Progenitor cell of endocrine pancreas (in vitro differentiated cells): Measurements from ENCODE around the gene WNT3. TPM values are rescaled to one million over a fixed set of nuclear protein-coding genes. Genes with fewer than 3 reads are reported as not detected.
"Not testable (repeated sequence)": the region's sequence is repeated elsewhere in the genome, so short reads cannot be mapped to it uniquely, and the experiment has no call there.

Experiments
- DNase-seq: peaks from one replicate; pipeline ENCODE4 v3.0.0; 2021; ENCODE audit warnings: low spot score; ENCODE audit not compliant: unreplicated experiment
- H3K27ac Mint-ChIP-seq: 2 replicates; pipeline ENCODE4 v1.8.0; 2021; ENCODE audit warnings: mild to moderate bottlenecking, moderate library complexity, mixed read lengths
- H3K27me3 Mint-ChIP-seq: 2 replicates; pipeline ENCODE4 v1.8.0; 2021; ENCODE audit warnings: mixed read lengths
- H3K36me3 Mint-ChIP-seq: 2 replicates; pipeline ENCODE4 v1.8.0; 2022; ENCODE audit warnings: mixed read lengths; ENCODE audit not compliant: insufficient read depth
- H3K4me1 Mint-ChIP-seq: 2 replicates; pipeline ENCODE4 v1.8.0; 2021; ENCODE audit warnings: low read depth, mixed read lengths
- H3K4me3 Mint-ChIP-seq: 2 replicates; pipeline ENCODE4 v1.8.0; 2021; ENCODE audit warnings: low read depth, mild to moderate bottlenecking, moderate library complexity, mixed read lengths
- H3K9me3 Mint-ChIP-seq: 2 replicates; pipeline ENCODE4 v1.8.0; 2021; ENCODE audit warnings: low read depth, mixed read lengths
- total RNA-seq: library from RNA; stranded (reverse); gene quantifications from 2 replicates; pipeline ENCODE4 v1.2.1, GENCODE V29; 2021
- TF ChIP-seq, protein P1 (sequence below): fragments of 200-600 bp; sonication (generic); IDR thresholded peaks from one replicate; pipeline ENCODE4 v1.5.0; 2021; ENCODE audit warnings: antibody characterized with exemption, mild to moderate bottlenecking; ENCODE audit not compliant: unreplicated experiment

WNT3 gene
- total RNA-seq, 1 donor from 2014 or later, result 7.2 TPM

DNA sequence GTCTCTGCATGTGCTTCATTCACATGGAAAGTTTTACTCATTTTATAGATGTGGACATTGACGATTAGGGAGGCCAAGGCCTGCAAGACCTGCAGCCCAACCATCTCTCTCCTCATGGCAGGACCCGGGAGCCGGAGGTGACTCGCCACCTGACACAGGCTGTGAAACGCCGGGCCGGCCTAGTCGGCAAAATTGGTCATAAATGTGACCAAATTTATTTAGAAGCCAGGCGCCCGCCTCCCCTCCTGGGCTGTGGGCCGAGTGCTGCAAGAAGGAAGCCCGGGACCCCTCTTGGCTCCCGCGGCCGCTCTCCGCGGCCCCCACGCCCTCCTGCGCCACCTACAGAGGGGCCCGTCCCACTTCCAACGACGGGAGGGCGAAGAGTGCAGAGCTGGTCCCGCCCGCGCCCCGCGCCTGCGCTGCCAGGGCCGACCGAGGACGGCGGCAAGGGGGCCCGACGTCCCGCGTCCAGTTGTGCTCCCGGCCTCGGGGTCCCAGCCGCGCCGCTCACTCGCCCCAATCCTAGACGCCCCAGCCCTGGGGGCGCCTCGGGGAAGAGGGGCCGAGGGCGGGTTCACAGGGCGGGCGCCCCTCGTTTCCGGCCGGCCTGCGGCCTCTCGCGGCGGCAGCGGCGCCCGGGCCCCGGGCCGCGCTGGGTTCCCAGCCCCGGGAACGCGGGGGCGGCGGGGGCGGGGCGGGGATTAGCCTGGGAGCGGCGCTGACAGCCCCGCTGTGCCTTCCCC is 47.5 kb downstream of the WNT3 start:
- peak overlapping the region; percentile 74 for H3K4me3 Mint-ChIP-seq
- peaks cover 2% of the 10 kb centered on the region for H3K36me3 Mint-ChIP-seq
- peak; percentile 42 for DNase-seq
- H3K27ac Mint-ChIP-seq, result peak overlapping the region; percentile 73
- no peaks in the 10 kb centered on the region for H3K9me3 Mint-ChIP-seq
- peaks cover 9% of the 10 kb centered on the region for H3K27me3 Mint-ChIP-seq
- TF ChIP-seq, protein P1, sequence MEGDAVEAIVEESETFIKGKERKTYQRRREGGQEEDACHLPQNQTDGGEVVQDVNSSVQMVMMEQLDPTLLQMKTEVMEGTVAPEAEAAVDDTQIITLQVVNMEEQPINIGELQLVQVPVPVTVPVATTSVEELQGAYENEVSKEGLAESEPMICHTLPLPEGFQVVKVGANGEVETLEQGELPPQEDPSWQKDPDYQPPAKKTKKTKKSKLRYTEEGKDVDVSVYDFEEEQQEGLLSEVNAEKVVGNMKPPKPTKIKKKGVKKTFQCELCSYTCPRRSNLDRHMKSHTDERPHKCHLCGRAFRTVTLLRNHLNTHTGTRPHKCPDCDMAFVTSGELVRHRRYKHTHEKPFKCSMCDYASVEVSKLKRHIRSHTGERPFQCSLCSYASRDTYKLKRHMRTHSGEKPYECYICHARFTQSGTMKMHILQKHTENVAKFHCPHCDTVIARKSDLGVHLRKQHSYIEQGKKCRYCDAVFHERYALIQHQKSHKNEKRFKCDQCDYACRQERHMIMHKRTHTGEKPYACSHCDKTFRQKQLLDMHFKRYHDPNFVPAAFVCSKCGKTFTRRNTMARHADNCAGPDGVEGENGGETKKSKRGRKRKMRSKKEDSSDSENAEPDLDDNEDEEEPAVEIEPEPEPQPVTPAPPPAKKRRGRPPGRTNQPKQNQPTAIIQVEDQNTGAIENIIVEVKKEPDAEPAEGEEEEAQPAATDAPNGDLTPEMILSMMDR, result peak; percentile 34
- peaks cover 10% of the 10 kb centered on the region for H3K4me1 Mint-ChIP-seq

DNA sequence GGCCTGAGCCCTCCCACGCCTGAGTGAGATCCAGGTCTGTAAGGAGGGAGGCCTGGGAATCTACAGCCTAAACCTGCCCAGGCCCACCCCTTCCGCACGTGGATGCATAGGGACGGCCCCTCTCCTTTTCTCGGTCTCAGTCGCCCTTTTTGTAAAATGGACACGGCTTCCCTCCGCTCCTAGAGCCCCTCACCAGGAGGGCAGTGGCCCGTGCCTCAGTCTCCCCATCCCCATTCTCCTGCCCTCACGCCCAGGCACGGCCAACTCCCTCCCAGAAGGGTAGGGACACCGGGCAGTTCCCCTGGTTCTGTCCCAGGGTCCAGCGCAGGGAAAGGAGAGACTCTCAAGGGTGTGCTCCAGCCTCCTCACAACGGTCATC is 48.1 kb downstream of the WNT3 start:
- peaks cover 9% of the 10 kb centered on the region for H3K27me3 Mint-ChIP-seq
- no peaks in the 10 kb centered on the region for H3K9me3 Mint-ChIP-seq
- no peak for DNase-seq
- TF ChIP-seq, protein P1, result no peak
- H3K4me1 Mint-ChIP-seq, result peaks cover 10% of the 10 kb centered on the region
- peak overlapping the region; percentile 73 for H3K27ac Mint-ChIP-seq
- peaks cover 4% of the 10 kb centered on the region for H3K36me3 Mint-ChIP-seq
- H3K4me3 Mint-ChIP-seq, result peak overlapping the region; percentile 74

DNA sequence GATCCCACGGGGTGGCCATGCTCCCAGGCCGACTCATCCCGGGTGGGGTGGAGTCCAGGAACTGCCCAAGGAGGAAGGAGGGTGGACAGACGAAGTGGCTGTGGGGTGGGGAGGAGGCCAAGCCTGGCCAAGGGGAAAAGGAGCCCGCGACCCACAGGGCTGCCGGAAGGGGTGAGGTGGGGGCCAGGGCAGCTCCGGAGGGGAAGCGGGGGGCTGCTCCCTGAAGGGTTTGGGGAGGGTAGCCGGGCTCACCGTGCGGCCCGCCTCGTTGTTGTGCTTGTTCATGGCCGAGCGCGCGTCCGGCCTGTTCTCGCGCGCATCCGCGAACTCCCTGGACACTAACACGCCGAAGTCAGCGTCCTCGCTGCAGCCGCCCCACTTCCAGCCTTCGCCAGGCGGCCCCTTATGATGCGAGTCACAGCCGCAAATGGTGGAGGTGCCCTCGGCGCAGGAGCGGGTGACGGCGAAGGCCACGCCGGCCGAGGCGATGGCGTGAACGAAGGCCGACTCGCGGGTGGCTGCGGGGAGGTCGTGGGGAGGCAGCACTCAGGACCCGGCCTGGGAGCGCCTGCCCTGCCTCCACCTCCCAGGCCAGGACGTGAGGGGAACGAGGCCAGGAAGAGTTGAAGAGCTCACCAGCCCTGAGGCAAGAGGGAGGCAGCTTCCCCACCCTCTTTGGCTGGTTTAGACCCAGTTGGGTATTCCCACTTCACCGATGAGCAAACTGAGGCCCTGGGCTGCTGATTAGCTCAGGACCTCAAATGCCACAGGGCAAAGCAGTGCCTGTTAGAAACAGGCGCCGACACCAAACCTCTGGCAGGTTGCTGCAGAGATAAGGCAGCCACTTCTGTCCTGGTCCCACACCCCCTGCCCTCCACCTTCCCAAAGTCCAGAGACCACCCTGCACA is 48.7 kb downstream of the WNT3 start:
- DNase-seq, result no peak
- TF ChIP-seq, protein P1, result no peak
- Mint-ChIP-seq H3K27me3 (peaks cover 6% of the 10 kb centered on the region), H3K36me3 (peaks cover 6% of the 10 kb centered on the region), H3K4me1 (peaks cover 10% of the 10 kb centered on the region), H3K9me3 (no peaks in the 10 kb centered on the region), H3K27ac (no peak overlapping the region), H3K4me3 (peak overlapping the region; percentile 56)

DNA sequence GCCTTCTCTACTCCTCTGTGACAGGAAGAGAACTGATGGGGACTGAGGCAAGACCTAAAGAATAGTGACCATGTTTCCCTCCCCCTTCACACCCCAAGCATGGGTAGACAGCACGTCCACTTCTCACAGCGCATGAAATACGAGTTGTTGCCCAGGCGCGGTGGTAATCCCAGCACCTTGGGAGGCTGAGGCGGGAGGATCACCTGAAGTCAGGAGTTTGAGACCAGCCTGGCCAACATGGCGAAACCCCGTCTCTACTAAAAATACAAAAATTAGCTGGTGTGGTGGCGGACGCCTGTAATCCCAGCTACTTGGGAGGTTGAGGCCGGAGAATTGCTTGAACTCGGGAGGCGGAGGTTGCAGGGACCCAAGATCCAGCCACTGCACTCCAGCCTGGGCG is 49.6 kb downstream of the WNT3 start:
- not testable (repeated sequence) for H3K9me3 Mint-ChIP-seq, H3K27me3 Mint-ChIP-seq, H3K4me3 Mint-ChIP-seq, H3K36me3 Mint-ChIP-seq, H3K27ac Mint-ChIP-seq, H3K4me1 Mint-ChIP-seq, DNase-seq

DNA sequence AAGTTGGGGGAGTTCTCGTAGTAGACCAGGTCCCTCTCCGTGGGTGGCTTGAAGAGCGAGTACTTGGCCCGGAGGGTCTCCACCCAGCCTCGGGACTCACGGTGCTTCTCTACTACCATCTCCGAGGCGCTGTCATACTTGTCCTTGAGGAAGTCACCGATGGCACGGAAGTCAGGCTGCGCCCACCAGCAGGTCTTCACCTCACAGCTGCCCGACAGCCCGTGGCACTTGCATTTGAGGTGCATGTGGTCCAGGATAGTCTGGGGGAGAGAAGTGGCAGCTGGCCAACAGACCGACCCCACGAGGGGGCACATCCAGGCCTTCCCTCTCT is 50.0 kb downstream of the WNT3 start:
- peaks cover 6% of the 10 kb centered on the region for H3K36me3 Mint-ChIP-seq
- peaks cover 7% of the 10 kb centered on the region for H3K4me1 Mint-ChIP-seq
- no peaks in the 10 kb centered on the region for H3K9me3 Mint-ChIP-seq
- TF ChIP-seq, protein P1, result no peak
- peaks cover 3% of the 10 kb centered on the region for H3K27me3 Mint-ChIP-seq
- no peak overlapping the region for H3K4me3 Mint-ChIP-seq
- no peak for DNase-seq
- H3K27ac Mint-ChIP-seq, result no peak overlapping the region
